Vagina (tissue), 2 donors: ENCODE measurements around the gene NXPH3.

Source experiments
- POLR2A ChIP-seq, 2 donors: fragments of 450-650 bp; IDR thresholded peaks; one replicate each; pipeline ENCODE4 v1.6.1; 2017; ENCODE audit warnings: antibody characterized with exemption in 2 of 2, mild to moderate bottlenecking in 2 of 2, moderate library complexity in 2 of 2
- POLR2AphosphoS5 ChIP-seq, 2 donors: sonication (generic); formaldehyde crosslinking; IDR thresholded peaks; one replicate each; pipeline ENCODE4 v1.9.0; 2017; ENCODE audit warnings: antibody characterized with exemption in 2 of 2, mild to moderate bottlenecking in 2 of 2, low read depth in 1 of 2; ENCODE audit not compliant: insufficient read depth in 1 of 2
- TF ChIP-seq, protein P1 (sequence below), 3 experiments: fragments of 450-650 bp in 2 of 3; fragments of 200-600 bp in 1 of 3; sonication (generic) in 1 of 3; IDR thresholded peaks; one replicate each; pipeline ENCODE4 v1.5.1; 2017 to 2019; ENCODE audit warnings: antibody characterized with exemption in 3 of 3, mild to moderate bottlenecking in 2 of 3, moderate library complexity in 2 of 3

GRCh38 chr17:49618028-49618611 lies 42.4 kb downstream of the NXPH3 start:
- TF ChIP-seq, protein P1, sequence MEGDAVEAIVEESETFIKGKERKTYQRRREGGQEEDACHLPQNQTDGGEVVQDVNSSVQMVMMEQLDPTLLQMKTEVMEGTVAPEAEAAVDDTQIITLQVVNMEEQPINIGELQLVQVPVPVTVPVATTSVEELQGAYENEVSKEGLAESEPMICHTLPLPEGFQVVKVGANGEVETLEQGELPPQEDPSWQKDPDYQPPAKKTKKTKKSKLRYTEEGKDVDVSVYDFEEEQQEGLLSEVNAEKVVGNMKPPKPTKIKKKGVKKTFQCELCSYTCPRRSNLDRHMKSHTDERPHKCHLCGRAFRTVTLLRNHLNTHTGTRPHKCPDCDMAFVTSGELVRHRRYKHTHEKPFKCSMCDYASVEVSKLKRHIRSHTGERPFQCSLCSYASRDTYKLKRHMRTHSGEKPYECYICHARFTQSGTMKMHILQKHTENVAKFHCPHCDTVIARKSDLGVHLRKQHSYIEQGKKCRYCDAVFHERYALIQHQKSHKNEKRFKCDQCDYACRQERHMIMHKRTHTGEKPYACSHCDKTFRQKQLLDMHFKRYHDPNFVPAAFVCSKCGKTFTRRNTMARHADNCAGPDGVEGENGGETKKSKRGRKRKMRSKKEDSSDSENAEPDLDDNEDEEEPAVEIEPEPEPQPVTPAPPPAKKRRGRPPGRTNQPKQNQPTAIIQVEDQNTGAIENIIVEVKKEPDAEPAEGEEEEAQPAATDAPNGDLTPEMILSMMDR (IDR thresholded peaks at IDR 0.05): no peak
- TF ChIP-seq POLR2A (IDR thresholded peaks at IDR 0.05) (no peak), POLR2AphosphoS5 (IDR thresholded peaks at IDR 0.05; ENCODE audit: insufficient read depth in 1 of 2, low read depth in 1 of 2) (no peak)
